AG09309 (cell line): ENCODE results near the gene CDHR5.

Source experiments
- DNase-seq: peaks from one replicate; pipeline ENCODE4 v3.0.0-alpha.2; 2010; ENCODE audit warnings: low read depth
- H3K4me3 ChIP-seq: 2 replicates; pipeline ENCODE4 v1.5.1; 2011; ENCODE audit warnings: mild to moderate bottlenecking, low read depth, low read length, moderate library complexity; ENCODE audit not compliant: control insufficient read depth
- CTCF ChIP-seq: IDR thresholded peaks from 2 replicates; pipeline ENCODE4 v1.5.1; 2011; ENCODE audit warnings: mild to moderate bottlenecking, low read depth, low read length, inconsistent platforms; ENCODE audit not compliant: insufficient read depth, control insufficient read depth; ENCODE audit errors: missing control alignments

The CDHR5 gene

GRCh38 chr11:593347-593746 lies 31.4 kb downstream of the CDHR5 start:
- no peak overlapping the region for H3K4me3 ChIP-seq
- TF ChIP-seq CTCF = no peak

GRCh38 chr11:592918-593317 lies 31.8 kb downstream of the CDHR5 start:
- H3K4me3 ChIP-seq = no peak overlapping the region
- DNase-seq = no peak
- TF ChIP-seq CTCF = no peak

More at GRCh38 chr11:593347-593746, 31.4 kb downstream of the CDHR5 start:
- DNase-seq = no peak

- no peak for DNase-seq
- no peak overlapping the region for H3K4me3 ChIP-seq
- TF ChIP-seq CTCF = no peak
Observed at GRCh38 chr11:592501-592900, 32.3 kb downstream of the CDHR5 start.

- TF ChIP-seq CTCF = no peak
- DNase-seq = no peak
Observed at GRCh38 chr11:590997-591396, 33.8 kb downstream of the CDHR5 start.

GRCh38 chr11:589798-590197 lies 35.0 kb downstream of the CDHR5 start:
- no peak overlapping the region for H3K4me3 ChIP-seq
- no peak for TF ChIP-seq CTCF
- no peak for DNase-seq

More at GRCh38 chr11:590997-591396, 33.8 kb downstream of the CDHR5 start:
- H3K4me3 ChIP-seq = no peak overlapping the region

GRCh38 chr11:587978-588380 lies 36.8 kb downstream of the CDHR5 start:
- TF ChIP-seq CTCF = no peak
- DNase-seq = no peak
- H3K4me3 ChIP-seq = no peak overlapping the region

GRCh38 chr11:587546-587945 lies 37.2 kb downstream of the CDHR5 start:
- no peak for DNase-seq
- no peak for TF ChIP-seq CTCF
- no peak overlapping the region for H3K4me3 ChIP-seq
